GM12878 (cell line): ENCODE measurements around the gene FBLN5. TPM values are rescaled to one million over a fixed set of nuclear protein-coding genes. Genes with fewer than 3 reads are reported as not detected.

Experiments used
- ATAC-seq: fragments of 200-7000 bp; cut with Tn5 transposase; 3 replicates; pipeline ENCODE4 v1.9.1; 2020; ENCODE audit warnings: mild to moderate bottlenecking, moderate library complexity
- BruUV-seq: library from RNA; stranded (reverse); fragments of 400-500 nt; replicated peaks from 2 replicates; lab custom pipeline; 2021; lab: Mats Ljungman, UMichigan
- CTCF ChIA-PET: fragments of 300-600 bp; sonication (Branson Sonifier 250); formaldehyde crosslinking; extraction: SDS; loops from one replicate; lab custom pipeline; 2021; ENCODE audit warnings: inconsistent platforms; lab: Yijun Ruan, JAX
- POLR2A ChIA-PET: fragments of 350-600 bp; formaldehyde crosslinking; extraction: SDS; loops from one replicate; lab custom pipeline; 2021; ENCODE audit warnings: inconsistent platforms; lab: Charles Lee
- RAD21 ChIA-PET: fragments of 300-600 bp; sonication (Branson Sonifier 250); formaldehyde crosslinking; loops from one replicate; lab custom pipeline; 2023; ENCODE audit warnings: antibody characterized with exemption; ENCODE audit not compliant: unreplicated experiment; lab: Charles Lee
- SMC1A ChIA-PET: fragments of 300-600 bp; sonication (Branson Sonifier 250); formaldehyde crosslinking; loops from one replicate; lab custom pipeline; 2023; ENCODE audit not compliant: unreplicated experiment, uncharacterized antibody; lab: Charles Lee
- DNase-seq: peaks from one replicate; pipeline ENCODE4 v3.0.0-alpha.2; 2011; ENCODE audit warnings: low read depth, low spot score
- FAIRE-seq: peaks from 3 replicates; lab custom pipeline; 2011; peaks lifted over from hg19 to GRCh38; lab: Jason Lieb, UNC
- H2AFZ ChIP-seq: 2 replicates; pipeline ENCODE4 v1.6.0; 2011; ENCODE audit warnings: low read depth, low read length, control low read depth; ENCODE audit not compliant: control insufficient read depth
- H3K27ac ChIP-seq: 2 replicates; pipeline ENCODE4 v1.5.1; 2011; ENCODE audit warnings: control low read depth; ENCODE audit not compliant: control insufficient read depth, insufficient read depth
- H3K27me3 ChIP-seq, 2 experiments: replicated peaks in 1 of 2; 2 replicates each; pipeline versions ENCODE4 v1.6.0 to v1.6.1; 2011; ENCODE audit warnings: low read length in 1 of 2; ENCODE audit not compliant: control insufficient read depth in 2 of 2, insufficient read depth in 2 of 2
- H3K36me3 ChIP-seq, 2 experiments: 2 replicates each; pipeline ENCODE4 v1.5.1; 2011; ENCODE audit warnings: low read length in 1 of 2; ENCODE audit not compliant: control insufficient read depth in 2 of 2, insufficient read depth in 2 of 2
- H3K4me1 ChIP-seq: 2 replicates; pipeline ENCODE4 v1.6.1; 2011; ENCODE audit warnings: mild to moderate bottlenecking, low read length, moderate library complexity, mixed read lengths; ENCODE audit not compliant: control insufficient read depth, insufficient read depth
- H3K4me2 ChIP-seq: 2 replicates; pipeline ENCODE4 v1.6.0; 2011; ENCODE audit warnings: control low read depth; ENCODE audit not compliant: control insufficient read depth, insufficient read depth
- H3K4me3 ChIP-seq: fragments of 200-600 bp; sonication (generic); 2 replicates; pipeline ENCODE4 v1.5.1; 2016
- H3K79me2 ChIP-seq: 2 replicates; pipeline ENCODE4 v1.6.0; 2011; ENCODE audit warnings: low read length; ENCODE audit not compliant: control insufficient read depth, insufficient read depth
- H3K9ac ChIP-seq: 2 replicates; pipeline ENCODE4 v1.8.0; 2011; ENCODE audit warnings: low read length, control low read depth, mixed read lengths; ENCODE audit not compliant: control insufficient read depth, insufficient read depth
- H3K9me3 ChIP-seq: replicated peaks from 3 replicates; pipeline ENCODE4 v1.5.1; 2011; ENCODE audit warnings: mild to moderate bottlenecking, low read length; ENCODE audit not compliant: control insufficient read depth, insufficient read depth
- H4K20me1 ChIP-seq: 2 replicates; pipeline ENCODE4 v1.6.0; 2011; ENCODE audit not compliant: control insufficient read depth, insufficient read depth
- IKZF2 ChIP-seq, 2 experiments: fragments of 450-650 bp; IDR thresholded peaks; 2 replicates each; pipeline ENCODE4 v1.6.1; 2017; ENCODE audit warnings: mild to moderate bottlenecking in 2 of 2, moderate library complexity in 2 of 2
- MYB ChIP-seq: fragments of 150-350 bp; IDR thresholded peaks from 2 replicates; pipeline ENCODE4 v1.6.1; 2014; ENCODE audit warnings: mild to moderate bottlenecking, low read depth, low read length, borderline replicate concordance
- NR2C2 ChIP-seq: IDR thresholded peaks from 2 replicates; pipeline ENCODE4 v1.6.1; 2011; ENCODE audit warnings: borderline replicate concordance, low read depth; ENCODE audit not compliant: control insufficient read depth, insufficient read length
- RB1 ChIP-seq: fragments of 450-650 bp; formaldehyde crosslinking; IDR thresholded peaks from 2 replicates; pipeline ENCODE4 v1.6.1; 2017; ENCODE audit warnings: mild to moderate bottlenecking, borderline replicate concordance
- ZNF207 ChIP-seq: fragments of 450-650 bp; IDR thresholded peaks from 2 replicates; pipeline ENCODE4 v1.6.1; 2014; ENCODE audit warnings: antibody characterized with exemption, mild to moderate bottlenecking, borderline replicate concordance
- whole genome bisulfite sequencing: methylation state at CpG from one replicate; pipeline ENCODE4 v1.1.6; 2016; ENCODE audit warnings: low lambda C conversion rate; ENCODE audit not compliant: insufficient replicate concordance, insufficient coverage; ENCODE audit errors: missing lambda C conversion rate; 5-methylcytosine and 5-hydroxymethylcytosine counted together
- in situ Hi-C: fragments of 300-500 bp; cut with MboI; formaldehyde crosslinking; loops from 9 replicates; pipeline ENCODE4 v1.14.3; 2018; ENCODE audit warnings: mixed read lengths
- intact Hi-C: fragments of 100-400 bp; cut with micrococcal nuclease; formaldehyde crosslinking; loops from one replicate; pipeline ENCODE4 v1.14.2; 2022; ENCODE audit not compliant: unreplicated experiment
- polyA plus RNA-seq, 11 experiments: library from polyadenylated mRNA; depleted of rRNA in 4 of 11; unstranded in 6 of 11; stranded (reverse) in 5 of 11; fragments of >200 nt; fragmentation: Nextera tagmentation in 4 of 11; fragmentation: Illumina TruSeq in 1 of 11; extraction: Ambion mirVana in 4 of 11; extraction: Trizol in 1 of 11; gene quantifications; 1 replicate in 1 of 11; 2 replicates in 10 of 11; pipeline versions ENCODE4 v1.2.1 to v1.2.3, GENCODE V29; 2011 to 2016; ENCODE audit warnings: inconsistent platforms in 2 of 11, missing spikeins in 2 of 11, low read depth in 1 of 11
- total RNA-seq, 4 experiments: library from RNA; depleted of rRNA in 3 of 4; stranded (reverse); fragments of >200 nt in 3 of 4; fragmentation: Illumina TruSeq in 1 of 4; extraction: Trizol in 1 of 4; gene quantifications; 2 replicates each; pipeline versions ENCODE4 v1.2.1 to v1.2.3, GENCODE V29; 2013 to 2021
- TF ChIP-seq, protein P1 (sequence below): fragments of 150-350 bp; IDR thresholded peaks from 2 replicates; pipeline ENCODE4 v1.6.1; 2014; ENCODE audit warnings: mild to moderate bottlenecking, low read depth, low read length
- TF ChIP-seq, protein P2 (sequence below): IDR thresholded peaks from 2 replicates; pipeline ENCODE4 v1.6.1; 2012; ENCODE audit warnings: low read length, inconsistent platforms
- TF ChIP-seq, protein P3 (sequence below): fragments of 450-650 bp; IDR thresholded peaks from 2 replicates; pipeline ENCODE4 v1.6.1; 2016; ENCODE audit warnings: mild to moderate bottlenecking, moderate library complexity, borderline replicate concordance

FBLN5 gene
- total and polyA plus RNA-seq, 10 of the 15 experiments (the other 5 are each of a cell fraction or from before 2014, with no cell fraction given) = 0.03 to 0.64 (median 0.24) TPM

- H3K4me3 ChIP-seq = no peak overlapping the region
Observed at GRCh38 chr14:91910196-91910595, 37.3 kb downstream of the FBLN5 start.

More at GRCh38 chr14:91910196-91910595, 37.3 kb downstream of the FBLN5 start:
- DNase-seq (no peak), FAIRE-seq (no peak), ATAC-seq (no peak)
- no TSS peak for BruUV-seq
- TF ChIP-seq NR2C2 (no peak), RB1 (no peak), IKZF2 (IDR thresholded peaks at IDR 0.05) (no peak), MYB (no peak), ZNF207 (no peak)
- TF ChIP-seq, protein P1, sequence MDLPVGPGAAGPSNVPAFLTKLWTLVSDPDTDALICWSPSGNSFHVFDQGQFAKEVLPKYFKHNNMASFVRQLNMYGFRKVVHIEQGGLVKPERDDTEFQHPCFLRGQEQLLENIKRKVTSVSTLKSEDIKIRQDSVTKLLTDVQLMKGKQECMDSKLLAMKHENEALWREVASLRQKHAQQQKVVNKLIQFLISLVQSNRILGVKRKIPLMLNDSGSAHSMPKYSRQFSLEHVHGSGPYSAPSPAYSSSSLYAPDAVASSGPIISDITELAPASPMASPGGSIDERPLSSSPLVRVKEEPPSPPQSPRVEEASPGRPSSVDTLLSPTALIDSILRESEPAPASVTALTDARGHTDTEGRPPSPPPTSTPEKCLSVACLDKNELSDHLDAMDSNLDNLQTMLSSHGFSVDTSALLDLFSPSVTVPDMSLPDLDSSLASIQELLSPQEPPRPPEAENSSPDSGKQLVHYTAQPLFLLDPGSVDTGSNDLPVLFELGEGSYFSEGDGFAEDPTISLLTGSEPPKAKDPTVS = no peak
- TF ChIP-seq, protein P2, sequence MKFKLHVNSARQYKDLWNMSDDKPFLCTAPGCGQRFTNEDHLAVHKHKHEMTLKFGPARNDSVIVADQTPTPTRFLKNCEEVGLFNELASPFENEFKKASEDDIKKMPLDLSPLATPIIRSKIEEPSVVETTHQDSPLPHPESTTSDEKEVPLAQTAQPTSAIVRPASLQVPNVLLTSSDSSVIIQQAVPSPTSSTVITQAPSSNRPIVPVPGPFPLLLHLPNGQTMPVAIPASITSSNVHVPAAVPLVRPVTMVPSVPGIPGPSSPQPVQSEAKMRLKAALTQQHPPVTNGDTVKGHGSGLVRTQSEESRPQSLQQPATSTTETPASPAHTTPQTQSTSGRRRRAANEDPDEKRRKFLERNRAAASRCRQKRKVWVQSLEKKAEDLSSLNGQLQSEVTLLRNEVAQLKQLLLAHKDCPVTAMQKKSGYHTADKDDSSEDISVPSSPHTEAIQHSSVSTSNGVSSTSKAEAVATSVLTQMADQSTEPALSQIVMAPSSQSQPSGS = no peak
- TF ChIP-seq, protein P3, sequence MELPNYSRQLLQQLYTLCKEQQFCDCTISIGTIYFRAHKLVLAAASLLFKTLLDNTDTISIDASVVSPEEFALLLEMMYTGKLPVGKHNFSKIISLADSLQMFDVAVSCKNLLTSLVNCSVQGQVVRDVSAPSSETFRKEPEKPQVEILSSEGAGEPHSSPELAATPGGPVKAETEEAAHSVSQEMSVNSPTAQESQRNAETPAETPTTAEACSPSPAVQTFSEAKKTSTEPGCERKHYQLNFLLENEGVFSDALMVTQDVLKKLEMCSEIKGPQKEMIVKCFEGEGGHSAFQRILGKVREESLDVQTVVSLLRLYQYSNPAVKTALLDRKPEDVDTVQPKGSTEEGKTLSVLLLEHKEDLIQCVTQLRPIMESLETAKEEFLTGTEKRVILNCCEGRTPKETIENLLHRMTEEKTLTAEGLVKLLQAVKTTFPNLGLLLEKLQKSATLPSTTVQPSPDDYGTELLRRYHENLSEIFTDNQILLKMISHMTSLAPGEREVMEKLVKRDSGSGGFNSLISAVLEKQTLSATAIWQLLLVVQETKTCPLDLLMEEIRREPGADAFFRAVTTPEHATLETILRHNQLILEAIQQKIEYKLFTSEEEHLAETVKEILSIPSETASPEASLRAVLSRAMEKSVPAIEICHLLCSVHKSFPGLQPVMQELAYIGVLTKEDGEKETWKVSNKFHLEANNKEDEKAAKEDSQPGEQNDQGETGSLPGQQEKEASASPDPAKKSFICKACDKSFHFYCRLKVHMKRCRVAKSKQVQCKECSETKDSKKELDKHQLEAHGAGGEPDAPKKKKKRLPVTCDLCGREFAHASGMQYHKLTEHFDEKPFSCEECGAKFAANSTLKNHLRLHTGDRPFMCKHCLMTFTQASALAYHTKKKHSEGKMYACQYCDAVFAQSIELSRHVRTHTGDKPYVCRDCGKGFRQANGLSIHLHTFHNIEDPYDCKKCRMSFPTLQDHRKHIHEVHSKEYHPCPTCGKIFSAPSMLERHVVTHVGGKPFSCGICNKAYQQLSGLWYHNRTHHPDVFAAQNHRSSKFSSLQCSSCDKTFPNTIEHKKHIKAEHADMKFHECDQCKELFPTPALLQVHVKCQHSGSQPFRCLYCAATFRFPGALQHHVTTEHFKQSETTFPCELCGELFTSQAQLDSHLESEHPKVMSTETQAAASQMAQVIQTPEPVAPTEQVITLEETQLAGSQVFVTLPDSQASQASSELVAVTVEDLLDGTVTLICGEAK = no peak
- Histone ChIP-seq H3K27me3 (no peaks in the 10 kb centered on the region), H3K9ac (no peak overlapping the region), H3K27ac (no peak overlapping the region), H3K79me2 (no peaks in the 10 kb centered on the region), H3K9me3 (no peaks in the 10 kb centered on the region; the same call in 2 of the 3 replicates), H3K36me3 (no peaks in the 10 kb centered on the region), H4K20me1 (no peaks in the 10 kb centered on the region), H3K4me1 (peaks cover 8% of the 10 kb centered on the region), H3K4me2 (no peak overlapping the region), H2AFZ (no peak overlapping the region)
- POLR2A ChIA-PET = no interaction called here
- intact Hi-C loops (no loop called here), in situ Hi-C loops (no loop called here)
- WGBS = 89% methylated on average over 9 of the region's 9 CpGs
- CTCF ChIA-PET = interaction anchor here (1.2 to 1.4 kb wide), 2 partner anchors 25 to 259 kb away, joined by 4 to 7 read pairs; no protein-coding TSS in a partner anchor
- SMC1A ChIA-PET = interaction anchor here (1.7 kb wide), 1 partner anchor 260 kb away, joined by 9 read pairs; no protein-coding TSS in a partner anchor
- RAD21 ChIA-PET = no interaction called here
